Right lung (tissue), 5 donors: ENCODE measurements around the gene EPHB3. TPM values are rescaled to one million over a fixed set of nuclear protein-coding genes. Genes with fewer than 3 reads are reported as not detected.
A peak's percentile ranks its signal among the peaks of the same experiment; 100 is the strongest.

Experiments
- DNase-seq, 2 donors: peaks; one replicate each; pipeline ENCODE4 v3.0.0-alpha.2; 2013
- polyA plus RNA-seq, 5 donors: library from polyadenylated mRNA; unstranded; fragments of 120-200 nt; gene quantifications; one replicate each; pipeline versions ENCODE4 v1.2.1 to v1.2.3, GENCODE V29; 2013; ENCODE audit warnings: inconsistent platforms in 1 of 5, low replicate concordance in 1 of 5; ENCODE audit not compliant: insufficient read length in 5 of 5, insufficient read depth in 1 of 5

EPHB3 gene
- polyA plus RNA-seq, 5 donors, result 17.7 to 35.0 (median 25.2) TPM

DNA sequence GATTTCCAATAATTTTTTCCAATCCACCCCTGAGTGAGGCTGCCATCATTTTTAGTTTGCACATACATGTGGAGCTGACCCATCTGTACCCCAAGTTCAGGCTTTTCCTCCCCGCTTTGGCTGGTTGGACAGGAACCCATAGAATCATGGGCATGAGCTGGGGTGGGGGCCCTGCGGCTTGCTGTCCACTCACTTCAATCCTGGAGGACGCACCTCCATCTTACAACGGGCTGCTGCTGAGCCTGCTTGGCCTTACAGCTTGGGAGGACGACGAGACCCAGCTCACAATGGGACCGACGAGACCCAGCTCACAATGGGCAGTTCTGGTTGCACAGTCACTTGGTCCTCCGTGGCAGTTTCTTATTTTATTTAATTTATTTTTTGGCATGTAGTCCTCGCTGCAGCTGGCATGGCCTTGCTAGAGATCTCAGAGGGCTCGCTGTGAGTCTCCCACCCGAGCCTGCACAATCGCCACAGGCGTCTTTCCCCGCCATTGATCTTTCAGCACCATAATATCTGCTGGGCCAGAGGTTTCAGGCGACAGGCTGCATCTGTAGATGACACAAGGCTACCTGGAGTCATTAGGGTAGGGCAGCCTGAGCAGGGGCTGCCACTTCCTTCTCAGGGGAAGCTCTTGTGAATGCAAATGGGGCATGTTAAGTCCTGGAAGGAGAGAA lies 19.6 kb upstream of the EPHB3 start:
- no peak for DNase-seq

DNA sequence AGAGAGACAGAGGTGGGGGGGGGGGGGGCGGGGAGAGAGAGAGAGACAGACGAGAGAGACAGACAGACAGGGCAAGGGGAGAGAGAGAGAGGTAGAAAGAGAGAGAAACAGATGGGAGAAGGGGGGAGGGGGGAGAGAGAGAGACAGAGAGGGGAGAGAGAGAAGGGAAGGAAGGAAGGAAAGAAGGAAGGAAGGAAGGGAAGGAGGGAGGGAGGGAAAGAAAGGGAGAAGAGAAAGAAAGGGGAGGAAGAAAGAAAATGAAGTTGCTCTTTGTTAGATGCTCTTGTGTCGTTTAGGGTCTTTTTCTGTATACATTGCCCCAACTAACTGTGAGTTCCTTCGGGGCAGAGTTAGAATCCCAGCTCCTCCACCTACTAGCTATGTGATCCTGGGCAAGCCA lies 19.0 kb upstream of the EPHB3 start:
- DNase-seq, result no peak

DNA sequence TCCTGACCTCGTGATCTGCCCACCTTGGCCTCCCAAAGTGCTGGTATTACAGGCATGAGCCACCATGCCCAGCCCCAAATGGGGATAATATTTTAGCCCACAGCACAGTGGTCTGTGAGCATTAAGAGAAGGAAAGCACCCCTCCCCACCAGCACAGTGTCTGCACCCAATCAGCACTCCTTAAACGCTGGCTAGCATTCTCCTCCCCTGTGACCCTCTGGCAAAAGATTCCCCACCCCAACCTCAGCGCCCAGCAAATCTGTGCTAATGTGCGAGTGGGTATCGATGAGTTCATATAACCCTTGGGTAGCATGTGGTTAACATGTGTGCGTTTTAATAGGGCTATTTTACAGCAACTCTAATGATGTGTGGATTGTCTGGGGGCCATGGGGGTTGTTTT lies 18.3 kb upstream of the EPHB3 start:
- no peak for DNase-seq

DNA sequence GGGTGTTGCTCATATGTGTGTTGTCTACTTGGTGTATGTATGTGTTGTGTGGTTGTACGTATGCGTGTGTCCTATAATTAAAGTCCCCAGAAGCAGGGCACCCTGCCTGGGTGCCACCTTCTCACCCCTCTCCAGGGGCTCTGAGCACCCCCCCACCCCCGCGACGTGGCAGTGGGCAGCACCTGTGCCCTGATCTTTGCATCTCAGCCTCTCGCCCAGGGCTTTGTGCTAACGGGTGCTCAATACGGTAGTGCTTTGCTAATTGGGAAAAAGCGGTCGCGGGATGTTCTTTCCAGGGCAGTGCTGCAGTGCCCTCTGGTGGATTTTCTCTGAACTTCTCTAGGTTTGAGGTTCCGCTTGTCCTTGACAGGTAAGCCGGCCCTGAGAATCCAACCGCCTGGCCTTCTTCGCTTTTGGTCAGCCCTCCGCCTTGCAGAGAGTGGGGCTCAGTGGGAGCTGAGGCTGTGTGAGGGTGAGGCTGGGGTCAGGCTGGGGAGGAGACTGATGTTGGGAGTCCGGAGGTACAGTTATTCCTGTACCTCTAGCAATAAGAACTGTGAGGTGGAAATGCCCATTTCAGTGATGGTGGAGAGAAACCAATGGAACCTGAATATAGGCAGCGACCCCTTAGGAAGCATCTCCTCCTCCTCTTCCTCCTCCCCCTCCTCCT lies 17.6 kb upstream of the EPHB3 start:
- peak; percentile 58 to 82 for DNase-seq

DNA sequence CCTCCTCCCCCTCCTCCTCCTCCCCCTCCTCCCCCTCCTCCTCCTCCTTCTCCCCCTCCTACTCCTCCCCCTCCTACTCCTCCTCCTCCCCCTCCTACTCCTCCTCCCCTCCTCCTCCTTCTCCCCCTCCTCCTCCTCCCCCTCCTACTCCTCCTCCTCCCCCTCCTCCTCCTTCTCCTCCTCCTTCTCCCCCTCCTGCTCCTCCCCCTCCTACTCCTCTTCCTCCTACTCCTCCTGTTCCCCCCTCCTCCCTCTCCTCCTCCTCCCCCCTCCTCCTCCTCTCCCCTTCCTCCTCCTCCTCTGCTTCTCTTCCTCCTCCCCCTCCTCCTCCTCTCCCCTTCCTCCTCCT lies 17.1 kb upstream of the EPHB3 start:
- DNase-seq, result no peak

DNA sequence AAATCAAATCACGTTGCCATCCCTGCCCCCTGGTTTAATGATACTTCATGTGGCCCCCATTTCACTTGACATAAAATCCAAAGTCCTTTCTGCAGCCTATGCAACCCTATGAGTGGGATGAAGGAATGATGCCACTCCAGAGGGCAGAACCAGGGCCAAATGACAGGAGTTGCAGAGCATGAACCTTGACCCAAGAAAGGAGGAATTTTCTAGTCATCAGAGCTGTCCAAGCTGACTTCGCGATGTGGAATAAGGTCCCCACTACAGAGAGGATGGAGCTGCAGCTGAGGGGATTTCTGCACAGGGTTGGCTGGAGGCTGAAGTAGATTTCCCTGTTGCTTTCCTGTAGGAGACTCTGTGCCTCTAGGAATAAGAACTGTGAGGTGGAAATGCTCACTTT lies 15.8 kb upstream of the EPHB3 start:
- DNase-seq, result no peak

DNA sequence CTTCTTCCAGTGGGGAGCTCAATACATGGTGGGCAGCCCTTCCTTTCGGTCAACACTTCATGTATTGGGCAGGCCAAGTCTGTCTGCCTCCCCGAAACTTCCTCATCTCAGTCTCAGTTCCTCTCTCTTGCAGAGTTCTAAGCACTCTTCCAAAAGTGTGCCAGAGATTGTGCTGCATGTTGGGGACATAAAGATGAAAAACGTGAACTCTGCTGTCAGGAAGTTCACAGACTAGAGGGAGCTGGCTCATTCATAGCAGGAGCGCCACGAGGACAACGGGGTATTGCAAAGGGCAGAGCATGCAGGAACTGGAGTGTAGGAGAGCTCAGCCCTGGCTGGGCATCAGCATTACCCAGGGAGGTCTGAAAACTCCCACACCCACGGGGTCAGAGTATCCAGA lies 15.3 kb upstream of the EPHB3 start:
- DNase-seq, result no peak

DNA sequence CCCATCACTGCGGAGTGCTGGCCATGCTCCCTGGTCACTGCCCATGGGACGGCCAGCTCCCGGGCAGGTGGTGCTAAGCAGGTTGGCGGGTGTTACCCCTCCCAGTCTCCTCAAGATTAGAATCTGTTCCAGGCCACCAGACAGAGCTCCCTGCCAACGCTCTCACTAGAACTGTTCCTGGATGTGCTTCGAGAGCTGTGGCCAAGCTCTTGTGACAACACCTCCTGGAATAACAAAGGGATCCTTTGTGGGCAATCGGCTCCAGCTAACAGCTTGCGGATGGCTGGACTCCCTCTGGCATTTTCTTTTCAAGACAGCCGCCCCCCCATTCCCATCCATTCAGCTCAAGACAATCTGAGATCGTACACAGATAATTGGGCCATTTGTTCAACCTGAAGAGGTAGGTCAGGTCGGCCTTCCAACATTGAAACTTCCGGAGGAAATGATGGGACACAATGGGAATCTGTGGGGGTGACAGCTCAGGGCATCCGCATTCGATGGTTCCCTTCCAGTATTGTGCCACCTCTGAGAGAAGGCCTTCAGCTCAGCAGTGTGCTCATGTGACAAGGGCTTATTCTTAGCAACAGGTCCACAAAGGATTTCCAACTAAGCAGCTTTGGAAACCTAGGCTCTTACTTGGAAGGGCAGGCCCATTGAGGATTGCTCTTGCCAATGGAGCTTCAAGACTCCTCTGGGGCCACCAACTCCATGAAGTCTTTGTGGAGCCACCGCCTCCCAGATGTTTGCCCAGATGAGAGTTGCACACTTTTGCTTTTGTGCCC lies 11.6 kb upstream of the EPHB3 start:
- DNase-seq, result no peak

DNA sequence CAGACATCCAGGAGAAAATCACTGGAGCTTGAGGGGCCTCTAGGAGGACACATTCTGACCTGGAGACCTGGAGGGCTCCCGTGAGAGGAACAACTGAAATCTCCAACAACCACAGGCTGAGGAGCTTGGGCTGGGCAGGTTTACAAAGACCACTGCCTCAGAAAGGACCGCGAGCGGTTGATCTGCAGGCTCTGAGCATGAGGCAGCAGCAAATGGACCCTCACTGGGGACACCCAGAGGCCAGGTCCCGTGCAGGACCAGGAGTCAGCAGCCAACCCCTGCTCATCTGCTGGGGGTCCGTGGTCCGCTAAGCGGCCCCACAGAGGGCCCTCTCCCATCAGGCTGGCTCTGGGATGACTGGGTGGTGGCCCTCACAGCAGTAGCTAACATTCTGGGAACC lies 10.5 kb upstream of the EPHB3 start:
- DNase-seq, result no peak

DNA sequence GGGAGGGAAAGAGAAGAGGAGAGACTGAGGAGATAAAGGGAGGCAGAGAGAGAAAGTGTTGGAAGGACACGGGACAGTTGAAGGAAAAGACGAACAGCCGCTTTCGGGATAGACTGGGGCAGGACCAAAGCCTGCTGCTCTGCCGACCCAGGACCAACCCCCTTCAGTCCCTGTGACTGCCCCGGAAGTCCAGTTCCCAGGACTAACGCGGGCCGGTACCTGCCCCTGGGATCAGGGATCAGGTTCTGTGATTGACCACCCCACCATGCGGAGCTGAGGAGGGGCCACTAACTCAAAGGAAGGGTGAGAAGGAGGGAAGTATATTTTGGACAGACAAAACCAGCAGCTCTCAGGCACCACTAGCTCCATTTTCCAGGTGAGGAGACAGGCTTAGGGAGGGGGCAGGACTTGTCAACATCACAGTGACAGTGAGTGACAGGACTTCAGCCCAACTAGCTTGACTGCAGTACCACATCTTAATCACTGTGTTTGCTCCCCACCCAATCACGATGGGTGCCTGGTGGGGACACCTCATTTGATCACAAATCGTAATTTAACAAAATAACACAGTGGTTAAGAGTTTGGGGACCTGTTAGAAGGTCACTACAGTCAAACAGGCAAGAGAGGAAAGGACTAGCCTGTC lies 9.8 kb upstream of the EPHB3 start:
- no peak for DNase-seq

DNA sequence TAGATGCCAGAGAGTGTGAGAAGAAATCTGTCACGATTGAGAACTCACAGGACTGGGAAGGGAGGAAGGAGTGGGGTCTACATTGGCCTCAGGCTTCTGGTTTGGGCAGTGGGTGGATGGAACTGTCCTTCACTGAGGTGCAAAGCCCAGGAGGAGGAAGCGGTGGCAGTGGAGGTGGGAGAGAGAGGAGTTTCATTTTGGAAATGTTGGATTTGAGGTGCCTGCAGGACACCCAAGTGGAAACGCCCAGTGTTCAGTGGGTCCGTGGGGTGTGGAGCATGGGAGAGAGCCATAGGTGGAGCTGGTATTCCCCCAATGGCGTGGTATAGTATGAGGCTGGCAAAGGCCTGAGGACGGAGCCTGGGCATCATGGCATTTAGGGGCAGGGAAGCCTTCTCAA lies 9.3 kb upstream of the EPHB3 start:
- no peak for DNase-seq

DNA sequence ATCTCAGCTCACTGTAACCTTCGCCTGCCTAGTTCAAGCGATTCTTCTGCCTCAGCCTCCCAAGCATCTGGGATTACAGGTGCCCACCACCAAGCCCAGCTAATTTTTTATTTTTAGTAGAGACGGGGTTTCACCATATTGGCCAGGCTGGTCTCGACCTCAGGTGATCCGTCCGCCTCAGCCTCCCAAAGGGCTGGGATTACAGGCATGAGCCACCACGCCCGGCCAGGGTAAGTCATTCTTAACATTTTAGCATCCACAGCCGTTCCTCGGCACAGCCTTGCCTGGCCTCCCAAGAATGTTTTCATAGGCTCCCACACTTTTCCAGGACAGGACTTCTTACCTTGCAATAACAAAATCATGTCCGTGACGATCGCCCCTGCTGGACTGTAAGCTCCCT lies 8.7 kb upstream of the EPHB3 start:
- no peak for DNase-seq

DNA sequence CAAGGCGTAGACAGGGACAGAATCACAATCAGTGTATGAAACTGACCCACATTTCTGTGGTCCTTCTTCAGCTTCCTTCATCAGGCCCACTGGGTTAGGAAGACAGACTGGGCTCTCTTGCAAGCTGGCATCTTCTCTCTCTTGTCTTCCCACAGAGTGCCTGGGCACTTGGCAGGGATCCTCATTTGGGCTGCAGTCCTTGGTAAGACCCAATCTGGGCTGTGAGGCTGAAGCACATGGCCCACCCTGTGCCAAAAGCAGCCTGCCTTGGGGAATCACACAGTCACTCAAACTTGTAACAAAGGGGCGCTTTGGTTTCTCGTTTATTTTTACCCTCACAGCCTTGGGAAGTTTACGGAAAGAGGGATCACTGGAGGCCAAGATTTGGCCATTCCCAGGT lies 8.2 kb upstream of the EPHB3 start:
- no peak for DNase-seq

DNA sequence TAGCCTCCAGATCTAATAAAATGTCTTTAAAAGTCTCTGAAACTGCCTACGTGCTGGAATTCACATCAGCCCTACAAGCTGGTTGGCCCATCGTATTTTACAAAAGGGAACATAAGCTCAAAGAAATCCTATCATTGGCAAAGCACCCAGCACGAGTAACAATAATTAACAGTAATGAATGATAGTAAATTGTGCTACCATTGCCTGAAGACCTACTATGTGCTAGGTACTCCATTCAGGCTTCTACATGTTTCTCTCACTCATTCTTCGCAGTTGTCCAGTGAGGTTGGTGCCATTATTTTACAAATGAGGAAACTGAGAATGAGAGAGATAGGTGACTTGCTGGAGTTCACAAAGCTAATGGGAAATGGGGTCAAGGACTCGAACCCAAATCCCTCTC lies 7.1 kb upstream of the EPHB3 start:
- DNase-seq, result no peak

DNA sequence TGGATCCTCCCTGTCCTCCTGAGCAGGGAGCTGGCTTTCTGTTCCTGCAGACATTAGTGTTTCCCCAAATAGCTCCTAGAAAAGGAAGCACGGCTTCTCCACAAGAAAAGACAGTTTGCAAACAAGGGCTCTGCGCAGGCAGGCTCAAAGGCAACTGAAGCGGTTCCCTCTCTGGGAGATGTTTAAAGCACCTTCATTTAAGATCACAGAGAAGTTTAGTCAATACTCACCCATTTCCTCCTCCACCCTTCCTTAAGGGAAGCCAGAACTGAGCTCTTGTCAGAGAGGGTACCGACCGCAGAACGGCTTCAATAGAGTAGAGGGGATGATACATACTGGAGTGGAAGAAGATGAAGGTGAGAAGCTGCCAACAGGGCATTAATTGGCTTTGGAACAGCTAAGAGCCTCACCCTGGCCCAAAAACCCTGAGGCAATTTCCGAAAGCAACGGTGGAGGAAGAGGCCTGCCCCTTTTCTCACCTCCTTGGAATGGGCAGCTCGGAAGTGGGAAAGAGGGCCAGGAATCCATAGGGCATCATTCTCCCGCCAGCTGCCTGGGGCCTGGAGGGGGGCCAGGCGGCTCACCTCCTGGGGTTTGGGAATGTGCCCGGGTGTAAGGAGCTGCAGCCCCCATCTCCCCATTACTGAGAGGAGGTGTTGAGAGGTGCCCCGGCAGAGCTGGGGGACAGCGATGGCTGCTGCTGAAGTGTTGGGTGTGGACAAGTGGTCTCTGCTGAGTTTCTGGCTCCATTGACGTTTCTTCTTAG lies 4.8 kb upstream of the EPHB3 start:
- DNase-seq, result no peak

DNA sequence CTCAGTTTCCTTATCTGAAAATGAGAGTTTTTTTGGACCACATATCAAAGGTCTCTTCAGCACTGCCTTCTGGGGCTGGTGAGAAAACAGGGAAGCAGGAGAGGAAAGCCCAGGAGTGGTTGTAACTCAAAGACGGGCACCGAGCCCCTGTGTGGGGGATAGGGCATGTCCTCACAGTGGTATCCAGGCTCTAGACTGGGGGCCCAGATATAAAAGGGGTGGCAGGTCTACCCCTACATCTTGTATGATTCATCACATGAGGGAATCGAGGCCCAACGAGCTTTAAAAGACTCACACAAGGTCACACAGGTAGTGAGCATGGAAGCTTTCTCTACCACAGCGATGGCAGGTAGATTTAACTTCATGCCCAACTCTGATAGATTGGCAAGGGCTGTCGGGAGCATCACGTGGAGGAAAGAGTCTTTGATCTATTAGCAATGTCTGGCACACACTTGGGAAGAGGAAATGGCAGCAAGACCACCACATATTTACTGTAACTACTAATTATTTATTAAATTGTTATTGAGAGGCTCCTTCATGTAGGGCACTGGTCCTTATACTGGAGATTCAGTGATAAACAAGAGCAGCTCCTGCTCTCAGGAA lies 4.1 kb upstream of the EPHB3 start:
- DNase-seq, result no peak

DNA sequence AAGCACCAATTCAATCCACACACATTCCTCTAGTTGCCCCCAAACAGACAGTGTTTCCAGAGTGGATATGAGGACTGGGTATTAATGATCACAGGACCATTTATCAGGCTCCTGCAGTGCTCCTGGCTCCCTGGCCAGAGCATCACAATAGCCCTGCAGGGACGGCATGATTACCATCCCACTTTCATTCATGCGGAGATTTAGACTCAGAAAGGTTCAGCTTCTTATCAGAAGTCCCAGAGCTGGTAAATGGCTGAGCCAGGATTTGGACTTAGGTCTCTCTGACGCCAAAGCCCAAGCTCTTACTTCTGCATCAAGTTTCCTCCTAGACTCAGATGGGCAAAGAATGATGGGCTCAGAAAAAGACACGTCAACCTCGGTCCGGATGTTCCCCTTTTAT lies 2.9 kb upstream of the EPHB3 start:
- no peak for DNase-seq

DNA sequence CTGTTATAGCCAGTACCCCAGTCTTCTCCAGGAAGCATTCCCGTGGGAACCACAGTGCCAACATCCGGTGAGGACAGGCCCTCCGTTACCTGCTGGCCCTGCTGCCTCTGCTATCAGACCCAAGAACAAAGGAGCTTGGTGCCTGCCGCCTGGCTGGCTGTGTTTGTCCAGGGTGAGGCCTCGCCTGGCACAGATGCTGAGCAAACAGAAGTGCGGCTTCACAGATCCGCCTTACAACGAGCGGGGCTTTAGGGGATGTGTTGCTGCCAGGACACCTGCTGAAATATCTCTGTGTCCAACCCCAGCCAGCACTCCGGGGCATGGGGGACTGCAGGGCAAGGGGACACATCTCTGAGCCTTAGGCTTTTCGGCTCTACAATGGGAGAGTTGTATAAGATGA lies 2.2 kb upstream of the EPHB3 start:
- DNase-seq, result no peak

DNA sequence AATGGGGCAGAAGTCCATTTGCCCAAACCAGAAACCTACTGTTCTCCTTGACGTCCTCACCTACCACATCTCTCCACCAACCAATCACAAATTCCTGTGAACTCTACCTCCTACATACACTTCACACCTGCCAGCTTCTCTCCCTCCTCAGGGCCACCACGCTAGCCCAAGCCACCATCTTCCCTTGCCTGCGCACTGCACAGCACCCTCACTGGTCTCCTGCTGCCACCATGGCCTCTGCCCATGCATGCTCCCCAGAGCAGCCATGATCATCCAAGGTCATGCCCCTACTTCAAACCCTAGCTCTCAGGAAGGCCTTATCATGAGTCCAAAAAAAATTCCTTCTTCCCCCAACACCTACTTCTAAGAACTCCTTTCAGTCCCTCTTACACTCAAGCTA lies 1.1 kb upstream of the EPHB3 start:
- DNase-seq, result no peak

DNA sequence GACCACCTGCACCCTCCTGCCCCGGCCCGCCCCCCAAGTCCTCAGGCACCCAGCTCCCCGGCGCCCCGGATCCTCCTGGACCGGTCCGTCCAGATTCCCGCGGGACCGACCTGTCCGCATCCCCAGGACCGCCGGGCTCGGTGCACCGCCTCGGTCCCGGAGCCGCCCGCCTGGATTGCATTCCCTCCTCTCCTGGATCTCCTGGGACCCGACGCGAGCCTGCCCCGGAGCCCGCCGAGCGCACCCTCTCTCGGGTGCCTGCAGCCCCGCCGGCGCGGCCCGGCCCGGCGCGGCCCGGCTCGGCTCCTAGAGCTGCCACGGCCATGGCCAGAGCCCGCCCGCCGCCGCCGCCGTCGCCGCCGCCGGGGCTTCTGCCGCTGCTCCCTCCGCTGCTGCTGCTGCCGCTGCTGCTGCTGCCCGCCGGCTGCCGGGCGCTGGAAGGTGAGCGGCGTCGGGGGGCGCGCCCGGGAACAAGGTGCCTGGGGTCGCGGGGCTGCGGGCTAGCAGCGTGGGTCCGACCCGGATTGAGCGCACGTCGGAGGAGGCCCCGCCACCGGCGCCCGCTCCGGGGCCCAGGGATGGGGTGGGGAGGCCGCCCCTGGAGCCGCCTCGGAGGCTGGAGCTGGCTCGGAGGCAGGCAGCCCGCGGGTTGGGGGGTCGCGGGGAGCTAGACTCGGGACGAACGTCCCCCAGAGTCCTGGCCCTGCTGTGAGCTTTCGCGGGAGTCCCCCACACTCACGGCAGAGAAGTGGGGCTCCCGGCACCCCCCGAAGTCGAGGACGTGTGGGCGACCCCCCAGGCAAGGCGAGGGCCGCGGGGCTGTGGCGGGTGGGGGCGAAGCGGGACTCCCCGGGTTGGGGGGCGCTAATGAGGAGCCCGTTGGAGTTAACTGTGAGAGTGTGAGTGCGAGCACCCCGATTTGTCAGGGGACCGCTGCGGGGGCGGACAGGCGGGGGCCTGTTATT lies 610 bp downstream of the EPHB3 start:
- DNase-seq, result no peak
